Aorta (tissue), 5 donors: ENCODE data around the gene TNFAIP8L2. TPM values are rescaled to one million over a fixed set of nuclear protein-coding genes. Genes with fewer than 3 reads are reported as not detected.
A peak's percentile ranks its signal among the peaks of the same experiment; 100 is the strongest.
"Not testable (repeated sequence)": the region's sequence is repeated elsewhere in the genome, so short reads cannot be mapped to it uniquely, and the experiment has no call there.

ENCODE experiments used
- ATAC-seq: fragments of 200-7000 bp; cut with Tn5 transposase; one replicate; pipeline ENCODE4 v1.9.1; 2022; ENCODE audit warnings: moderate library complexity; ENCODE audit not compliant: low FRiP score
- DNase-seq, 2 donors: peaks; one replicate each; pipeline ENCODE4 v3.0.0-alpha.2; 2020
- H3K27ac ChIP-seq, 2 donors: one replicate each; pipeline ENCODE4 v1.5.1; 2013; ENCODE audit warnings: low read length in 2 of 2, mild to moderate bottlenecking in 2 of 2, moderate library complexity in 2 of 2, control low read depth in 1 of 2, inconsistent platforms in 1 of 2, low read depth in 1 of 2
- H3K27me3 ChIP-seq, 2 donors: one replicate each; pipeline ENCODE4 v1.6.1; 2013; ENCODE audit warnings: control low read depth in 1 of 2, low read length in 1 of 2, mild to moderate bottlenecking in 1 of 2, moderate library complexity in 1 of 2; ENCODE audit not compliant: insufficient read depth in 2 of 2, control insufficient read depth in 1 of 2
- H3K36me3 ChIP-seq, 2 donors: one replicate each; pipeline ENCODE4 v1.6.1; 2013; ENCODE audit warnings: control low read depth in 1 of 2, low read length in 1 of 2, mild to moderate bottlenecking in 1 of 2; ENCODE audit not compliant: insufficient read depth in 2 of 2, control insufficient read depth in 1 of 2
- H3K4me1 ChIP-seq, 2 donors: one replicate each; pipeline ENCODE4 v1.6.1; 2013; ENCODE audit warnings: low read length in 2 of 2, control low read depth in 1 of 2, mild to moderate bottlenecking in 1 of 2, moderate library complexity in 1 of 2; ENCODE audit not compliant: insufficient read depth in 2 of 2, control insufficient read depth in 1 of 2
- H3K4me3 ChIP-seq, 2 donors: one replicate each; pipeline ENCODE4 v1.5.1; 2013; ENCODE audit warnings: low read length in 2 of 2, control low read depth in 1 of 2, mild to moderate bottlenecking in 1 of 2
- H3K9me3 ChIP-seq: one replicate; pipeline ENCODE4 v1.6.1; 2013; ENCODE audit warnings: mild to moderate bottlenecking, low read length; ENCODE audit not compliant: control insufficient read depth
- WGBS, 2 donors: extraction: QIAGEN DNeasy Blood & Tissue Kit; methylation state at CpG; one replicate each; pipeline ENCODE4 v1.1.7; 2013; 5-methylcytosine and 5-hydroxymethylcytosine counted together
- intact Hi-C, 2 donors: fragments of 100-400 bp; cut with DNase I; formaldehyde crosslinking; loops; one replicate each; pipeline versions ENCODE4 v1.14.2 to v1.15.0; 2022
- polyA plus RNA-seq, 2 donors: library from polyadenylated mRNA; stranded (reverse); fragments of 200-250 nt; gene quantifications; one replicate each; pipeline ENCODE4 v1.2.3, GENCODE V29; 2013
- total RNA-seq, 2 donors: library from RNA; stranded (reverse); fragmentation: NEBNext Ultra II Directional; extraction: Animal tissue kit (Norgen Biotek cat#: 25700); gene quantifications; one replicate each; pipeline ENCODE4 v1.2.1, GENCODE V29; 2021
- donor health status: healthy with polysubstance abuse.
- donor health status: Bipolar disorder and iron deficiency.
- donor health status: DM: no; HTN: no; CAD: no.
- donor health status: DM: no; HTN: no; CAD: no.
- donor health status: DM: yes; HTN: yes; CAD: no.

TNFAIP8L2 gene
- total and polyA plus RNA-seq, 4 donors = 4.1 to 7.1 (median 4.1) TPM

DNA sequence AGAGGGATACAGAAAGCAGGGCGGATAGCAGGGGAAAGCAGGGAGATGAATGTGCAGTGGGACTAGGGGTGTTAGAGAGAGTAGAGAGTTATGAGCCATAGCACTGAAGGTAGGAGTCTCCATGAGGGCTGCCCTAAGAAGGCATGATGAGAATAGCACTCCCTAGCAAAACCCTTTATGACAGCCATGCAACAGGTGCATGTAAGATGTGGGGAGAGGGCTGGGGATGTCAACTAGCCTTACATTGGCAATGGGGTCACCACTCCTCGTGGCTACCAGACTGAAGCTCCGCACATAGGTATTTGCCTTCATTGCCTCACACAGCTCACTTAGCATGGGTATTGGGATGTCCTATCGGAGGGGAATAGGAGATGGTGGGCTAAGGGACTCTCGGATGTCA is 14.7 kb downstream of the TNFAIP8L2 start:
- Histone ChIP-seq H3K9me3 (no peaks in the 10 kb centered on the region), H3K4me1 (no peaks in the 10 kb centered on the region), H3K27me3 (no peaks in the 10 kb centered on the region), H3K4me3 (no peak overlapping the region), H3K27ac (no peak overlapping the region), H3K36me3 (no peaks in the 10 kb centered on the region)
- ATAC-seq = no peak
- WGBS, 2 donors = 80 to 86% methylated on average over 5 of the region's 5 CpGs
- no peak for DNase-seq
- intact Hi-C loops = no loop called here

DNA sequence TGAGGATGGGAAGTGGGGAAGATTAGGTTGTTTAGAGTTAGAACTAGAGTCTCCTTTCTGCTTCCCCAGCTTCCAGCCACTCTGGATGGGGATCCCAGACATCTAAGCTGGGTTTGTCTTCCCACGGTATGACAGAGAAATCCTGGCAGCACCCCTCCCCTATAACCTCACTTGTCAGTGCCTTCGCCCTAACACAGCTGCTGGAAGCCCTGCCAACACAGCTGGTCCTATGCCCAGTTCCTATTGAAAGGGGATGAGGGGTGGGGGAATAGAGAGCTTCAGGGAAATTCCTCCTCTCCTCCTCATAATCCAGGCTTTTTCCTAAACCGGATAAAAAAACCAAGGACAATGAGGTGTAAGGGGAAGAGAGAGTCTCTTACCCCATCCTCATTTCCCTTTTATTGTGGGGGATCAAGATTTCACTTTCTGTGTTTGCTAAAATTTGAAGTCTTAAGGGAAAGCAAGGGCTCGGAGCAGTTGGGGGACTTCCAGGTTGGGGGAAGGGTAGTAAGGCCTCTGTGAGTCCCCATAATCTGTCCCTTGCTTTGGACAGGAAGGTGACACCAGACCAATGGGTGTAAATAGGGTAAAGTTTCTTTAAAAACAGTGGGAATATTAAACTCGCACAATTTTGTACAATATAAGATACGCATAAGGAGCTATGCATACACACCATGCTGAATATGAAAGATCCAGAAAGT is 18.7 kb downstream of the TNFAIP8L2 start:
- ATAC-seq (no peak), DNase-seq (peak in 1 of 2 donors; percentile 31)
- H3K9me3 ChIP-seq = no peaks in the 10 kb centered on the region
- no peaks in the 10 kb centered on the region for H3K27me3 ChIP-seq
- intact Hi-C loops = no loop called here
- 40 to 46% methylated on average over 6 of the region's 6 CpGs for WGBS, 2 donors
- H3K4me3 ChIP-seq = no peak overlapping the region
- H3K4me1 ChIP-seq = no peaks in the 10 kb centered on the region
- H3K36me3 ChIP-seq = peaks cover 4 to 8% of the 10 kb centered on the region in 2 donors
- H3K27ac ChIP-seq = no peak overlapping the region

DNA sequence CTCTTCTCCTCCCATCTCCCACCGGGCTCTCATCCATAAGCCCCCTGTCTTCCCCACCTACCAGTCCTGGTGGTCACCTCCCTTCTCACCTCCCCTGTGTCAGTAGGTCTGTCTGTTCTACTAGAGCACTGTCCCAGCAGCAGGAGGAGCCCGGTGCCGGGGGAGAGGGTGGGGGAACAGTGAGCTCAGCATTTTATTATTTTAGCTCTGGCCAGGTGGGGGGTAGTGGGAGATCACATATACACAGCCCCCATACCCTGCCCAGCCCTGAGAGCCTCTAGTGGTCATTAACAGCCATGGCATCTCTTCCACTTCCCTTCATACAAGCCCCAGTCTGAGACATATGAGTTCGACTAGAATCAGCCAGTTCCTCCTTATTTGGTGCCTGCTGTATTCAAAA is 19.4 kb downstream of the TNFAIP8L2 start, which contains the start of gene TMOD4:
Gene TMOD4, minus strand, starts transcription at position 119 of the 400 bp plus-strand sequence. CDS start 1,106 bp downstream, outside the sequence.
- Histone ChIP-seq H3K27ac (no peak within 1 kb of the TSS), H3K9me3 (no peaks in the 10 kb centered on the region), H3K4me1 (no peaks in the 10 kb centered on the region), H3K4me3 (no peak within 1 kb of the TSS), H3K36me3 (peaks cover 8 to 10% of the 10 kb centered on the region in 2 donors), H3K27me3 (no peaks in the 10 kb centered on the region)
- ATAC-seq (peak; percentile 12), DNase-seq (peak in 1 of 2 donors; percentile 40)
- intact Hi-C loops = no loop called here
- 51 to 52% methylated on average over 4 of the region's 4 CpGs for WGBS, 2 donors

- Histone ChIP-seq H3K36me3 (peaks cover 12% of the 10 kb centered on the region in 2 donors), H3K4me3 (no peak overlapping the region)
Measured at GRCh38 chr1:151176514-151177045, 20.1 kb downstream of the TNFAIP8L2 start.

GRCh38 chr1:151184211-151184610 is 27.8 kb downstream of the TNFAIP8L2 start:
- no peak overlapping the region for H3K27ac ChIP-seq
- no peaks in the 10 kb centered on the region for H3K4me1 ChIP-seq
- WGBS, 2 donors = 90% methylated on average over 10 of the region's 10 CpGs
- DNase-seq (peak in 1 of 2 donors; percentile 59), ATAC-seq (no peak)
- no peak overlapping the region for H3K4me3 ChIP-seq
- H3K9me3 ChIP-seq = no peaks in the 10 kb centered on the region
- H3K27me3 ChIP-seq = no peaks in the 10 kb centered on the region
- intact Hi-C loops = no loop called here
- peaks cover 7 to 16% of the 10 kb centered on the region in 2 donors for H3K36me3 ChIP-seq

More at GRCh38 chr1:151176514-151177045, 20.1 kb downstream of the TNFAIP8L2 start:
- no peaks in the 10 kb centered on the region for H3K4me1 ChIP-seq
- H3K9me3 ChIP-seq = no peaks in the 10 kb centered on the region
- no peak overlapping the region for H3K27ac ChIP-seq
- WGBS, 2 donors = 89 to 92% methylated on average over 17 of the region's 17 CpGs
- peak in 1 of 2 donors; percentile 60 for DNase-seq
- intact Hi-C loops = no loop called here
- no peak for ATAC-seq
- no peaks in the 10 kb centered on the region for H3K27me3 ChIP-seq

DNA sequence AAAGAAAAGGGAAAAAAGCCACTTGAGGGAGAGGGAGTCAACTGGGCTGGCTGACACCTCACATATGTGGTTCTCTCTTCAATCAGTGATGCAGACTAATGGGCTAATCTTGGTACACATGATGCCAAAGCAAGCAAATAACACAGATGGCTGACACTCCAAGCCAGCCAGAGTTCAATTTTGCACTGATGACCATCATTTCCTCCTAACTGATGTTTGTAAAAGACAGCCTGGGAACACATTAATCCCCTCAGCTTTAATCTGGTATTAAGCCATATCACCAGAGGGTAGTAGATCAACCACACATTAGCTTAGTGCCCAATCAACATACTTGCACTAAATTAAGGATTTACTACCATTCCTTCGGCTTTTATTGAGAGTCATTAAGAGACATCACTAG is 30.8 kb downstream of the TNFAIP8L2 start:
- H3K27me3 ChIP-seq = no peaks in the 10 kb centered on the region
- H3K9me3 ChIP-seq = no peaks in the 10 kb centered on the region
- H3K36me3 ChIP-seq = peaks cover 0 to 8% of the 10 kb centered on the region in 2 donors
- H3K4me3 ChIP-seq = no peak overlapping the region
- H3K4me1 ChIP-seq = no peaks in the 10 kb centered on the region
- H3K27ac ChIP-seq = no peak overlapping the region
- DNase-seq (no peak), ATAC-seq (no peak)
- 78 to 91% methylated on average over 1 of the region's 1 CpG for WGBS, 2 donors
- intact Hi-C loops = no loop called here

DNA sequence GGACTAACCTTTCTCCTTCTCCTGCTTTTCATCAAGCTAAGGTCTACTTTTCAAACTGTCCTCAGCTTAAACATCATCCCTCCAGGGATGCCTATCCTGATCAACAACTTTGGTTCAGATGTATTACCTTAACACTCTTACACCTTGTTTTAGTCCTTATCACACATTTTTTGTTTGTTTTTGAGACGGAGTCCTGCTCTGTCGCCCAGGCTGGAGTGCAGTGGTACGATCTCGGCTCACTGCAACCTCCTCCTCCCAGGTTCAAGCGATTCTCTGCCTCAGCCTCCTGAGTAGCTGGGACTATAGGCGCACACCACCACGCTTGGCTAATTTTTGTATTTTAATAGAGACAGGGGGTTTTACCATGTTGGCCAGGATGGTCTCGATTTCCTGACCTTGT is 32.2 kb downstream of the TNFAIP8L2 start:
- H3K4me1 ChIP-seq, H3K9me3 ChIP-seq, H3K36me3 ChIP-seq, H3K27me3 ChIP-seq, H3K4me3 ChIP-seq, ATAC-seq, H3K27ac ChIP-seq, intact Hi-C loops: not testable (repeated sequence)
- WGBS, 2 donors = 75 to 77% methylated on average over 8 of the region's 8 CpGs
- peak in 1 of 2 donors; percentile 20 for DNase-seq

GRCh38 chr1:151189637-151190445 is 33.4 kb downstream of the TNFAIP8L2 start, which contains the start of gene VPS72:
Gene VPS72, minus strand, starts transcription at chr1:151190197. Its CDS starts 76 bp downstream, at chr1:151190121.
- Histone ChIP-seq H3K9me3 (no peaks in the 10 kb centered on the region), H3K27me3 (no peaks in the 10 kb centered on the region), H3K4me3 (peak within 1 kb of the TSS; percentile 50 to 70), H3K36me3 (no peaks in the 10 kb centered on the region), H3K27ac (peak within 1 kb of the TSS in 1 of 2 donors; percentile 55), H3K4me1 (no peaks in the 10 kb centered on the region)
- intact Hi-C loops = loop anchor here in 1 of 2 donors (10.0 kb wide), 1 partner anchor 155 kb away; the partner anchor contains the start of gene RFX5
- ATAC-seq (peak; percentile 96), DNase-seq (peak; percentile 90 to 94)
- WGBS, 2 donors = 0% methylated on average over 42 of the region's 42 CpGs
